BJ (cell line): ENCODE data around the gene PCDHGC5. TPM values are rescaled to one million over a fixed set of nuclear protein-coding genes. Genes with fewer than 3 reads are reported as not detected.

Experiments
- CTCF ChIA-PET: fragments of 350-600 bp; formaldehyde crosslinking; extraction: SDS; loops from one replicate; lab custom pipeline; 2021; ENCODE audit warnings: antibody characterized with exemption, inconsistent platforms; lab: Yijun Ruan, JAX
- POLR2A ChIA-PET: fragments of 300-600 bp; sonication (Branson Sonifier 250); formaldehyde crosslinking; extraction: SDS; loops from one replicate; lab custom pipeline; 2021; ENCODE audit warnings: antibody characterized with exemption; lab: Charles Lee
- DNase-seq: peaks from one replicate; pipeline ENCODE4 v3.0.0-alpha.2; 2011; ENCODE audit warnings: low read depth
- H3K27me3 ChIP-seq: 2 replicates; pipeline ENCODE4 v1.6.0; 2011; ENCODE audit warnings: low read length; ENCODE audit not compliant: control insufficient read depth, insufficient read depth
- H3K36me3 ChIP-seq: 2 replicates; pipeline ENCODE4 v1.5.1; 2011; ENCODE audit warnings: low read length; ENCODE audit not compliant: control insufficient read depth, insufficient read depth
- H3K4me3 ChIP-seq: 2 replicates; pipeline ENCODE4 v1.5.1; 2011; ENCODE audit warnings: low read depth, mild to moderate bottlenecking, control low read depth, low read length
- CTCF ChIP-seq: IDR thresholded peaks from 2 replicates; pipeline ENCODE4 v1.5.1; 2011; ENCODE audit warnings: low read depth, mild to moderate bottlenecking, control low read depth, inconsistent platforms, low read length, moderate library complexity; ENCODE audit not compliant: insufficient read depth
- polyA minus RNA-seq: library from RNA; depleted of rRNA, polyadenylated mRNA; stranded (reverse); fragments of >200 nt; gene quantifications from 2 replicates; pipeline ENCODE4 v1.2.3, GENCODE V29; 2011; rRNA and poly(A)+ RNA removed
- polyA plus RNA-seq: library from polyadenylated mRNA; depleted of rRNA; stranded (reverse); fragments of >200 nt; gene quantifications from 2 replicates; pipeline ENCODE4 v1.2.3, GENCODE V29; 2011; rRNA removed

The PCDHGC5 gene
- 0.99 and 1.6 TPM in 2 replicates for polyA plus RNA-seq
- 6.6 and 6.8 TPM in 2 replicates for polyA minus RNA-seq

- ChIA-PET POLR2A (interaction anchor here (0.5 to 1.0 kb wide), 5 partner anchors 10 to 83 kb away, joined by 3 to 7 read pairs (median 4); partner anchors contain the start of gene PCDHGC3), CTCF (interaction anchor here (0.9 to 2.0 kb wide), 8 partner anchors 11 to 75 kb away, joined by 3 to 11 read pairs (median 5); partner anchors contain the start of genes PCDHGA11 and PCDHGC3)
- peaks cover 17% of the 10 kb centered on the region for H3K36me3 ChIP-seq
These were observed at the start of gene PCDHGC5 for GRCh38 chr5:141488591-141489561. TSS of gene PCDHGC5 (plus strand) at chr5:141489081. CDS start at chr5:141489241, 160 bp downstream.

GRCh38 chr5:141439411-141440141 lies 49.3 kb upstream of the PCDHGC5 start:
- H3K27me3 ChIP-seq, result no peaks in the 10 kb centered on the region
- ChIA-PET POLR2A (no interaction called here), CTCF (interaction anchor here (0.7 to 2.1 kb wide), 9 partner anchors 9 to 125 kb away, joined by 3 to 10 read pairs (median 4); partner anchors contain the start of genes PCDHGA12, PCDHGB7 and PCDHGC3)
- peaks cover 3% of the 10 kb centered on the region; the same call in 1 of the 2 replicates for H3K36me3 ChIP-seq
- no peak overlapping the region for H3K4me3 ChIP-seq
- no peak for DNase-seq
- no peak for TF ChIP-seq CTCF

More at GRCh38 chr5:141488591-141489561, at the start of gene PCDHGC5:
- DNase-seq, result no peak
- Histone ChIP-seq H3K27me3 (no peaks in the 10 kb centered on the region), H3K4me3 (no peak within 1 kb of the TSS)
- TF ChIP-seq CTCF, result no peak

- Histone ChIP-seq H3K36me3 (peaks cover 3% of the 10 kb centered on the region; the same call in 1 of the 2 replicates), H3K27me3 (no peaks in the 10 kb centered on the region), H3K4me3 (no peak overlapping the region)
- ChIA-PET POLR2A (no interaction called here), CTCF (interaction anchor here (0.7 to 2.1 kb wide), 7 partner anchors 10 to 124 kb away, joined by 3 to 10 read pairs (median 4); partner anchors contain the start of genes PCDHGA12 and PCDHGC3)
- DNase-seq, result no peak
- no peak for TF ChIP-seq CTCF
These were observed 48.5 kb upstream of the PCDHGC5 start for GRCh38 chr5:141440341-141440740.

- Histone ChIP-seq H3K27me3 (no peaks in the 10 kb centered on the region), H3K4me3 (no peak overlapping the region), H3K36me3 (peaks cover 3% of the 10 kb centered on the region; the same call in 1 of the 2 replicates)
- no peak for TF ChIP-seq CTCF
- POLR2A ChIA-PET, result no interaction called here
- CTCF ChIA-PET, result interaction anchor here (0.5 to 2.7 kb wide), 3 partner anchors 24 to 245 kb away, joined by 3 to 9 read pairs (median 3); partner anchors contain the start of gene PCDHGB7
- DNase-seq, result no peak
These were observed 47.2 kb upstream of the PCDHGC5 start for GRCh38 chr5:141441571-141442170.
